ENCODE measurements around the gene UBAP2L. TPM values are rescaled to one million over a fixed set of nuclear protein-coding genes. Genes with fewer than 3 reads are reported as not detected.
"Not testable (repeated sequence)": the region's sequence is repeated elsewhere in the genome, so short reads cannot be mapped to it uniquely, and the experiment has no call there.

UBAP2L gene
- total RNA-seq, 1 donor from 2014 or later: 101 TPM

GRCh38 chr1:154306151-154306550 is 85.4 kb downstream of the UBAP2L start:
- intact Hi-C loops (cut with micrococcal nuclease): no loop called here
- no peaks in the 10 kb centered on the region for H3K36me3 ChIP-seq
- no peaks in the 10 kb centered on the region for H3K4me1 ChIP-seq
- H3K27me3 ChIP-seq (ENCODE audit: low read depth): no peaks in the 10 kb centered on the region
- no peak overlapping the region for H3K27ac ChIP-seq (replicated peaks)
- TF ChIP-seq CTCF (IDR thresholded peaks at IDR 0.05; ENCODE audit: borderline replicate concordance): no peak
- H3K4me3 ChIP-seq: no peak overlapping the region
- no peak for DNase-seq
- H3K9me3 ChIP-seq (replicated peaks): no peaks in the 10 kb centered on the region

GRCh38 chr1:154307670-154308270 is 87.0 kb downstream of the UBAP2L start:
- intact Hi-C loops (cut with micrococcal nuclease); H3K4me3 ChIP-seq; H3K36me3 ChIP-seq; H3K27me3 ChIP-seq (ENCODE audit: low read depth); H3K27ac ChIP-seq (replicated peaks); H3K9me3 ChIP-seq (replicated peaks); DNase-seq; H3K4me1 ChIP-seq: not testable (repeated sequence)

- H3K4me3 ChIP-seq; H3K27ac ChIP-seq (replicated peaks); H3K4me1 ChIP-seq; DNase-seq; H3K36me3 ChIP-seq; H3K27me3 ChIP-seq (ENCODE audit: low read depth); H3K9me3 ChIP-seq (replicated peaks); intact Hi-C loops (cut with micrococcal nuclease): not testable (repeated sequence)
Measured at GRCh38 chr1:154309136-154309535, 88.4 kb downstream of the UBAP2L start.

GRCh38 chr1:154312229-154313065 is 91.7 kb downstream of the UBAP2L start:
- H3K9me3 ChIP-seq (replicated peaks): peaks cover 14% of the 10 kb centered on the region
- H3K27me3 ChIP-seq (ENCODE audit: low read depth); H3K4me3 ChIP-seq; DNase-seq; H3K36me3 ChIP-seq; H3K4me1 ChIP-seq; intact Hi-C loops (cut with micrococcal nuclease); H3K27ac ChIP-seq (replicated peaks): not testable (repeated sequence)

- Histone ChIP-seq H3K27me3 (ENCODE audit: low read depth) (no peaks in the 10 kb centered on the region), H3K4me1 (no peaks in the 10 kb centered on the region), H3K36me3 (no peaks in the 10 kb centered on the region), H3K9me3 (replicated peaks) (peaks cover 14% of the 10 kb centered on the region), H3K4me3 (no peak overlapping the region), H3K27ac (replicated peaks) (no peak overlapping the region)
- no peak for TF ChIP-seq CTCF (IDR thresholded peaks at IDR 0.05; ENCODE audit: borderline replicate concordance)
- intact Hi-C loops (cut with micrococcal nuclease): no loop called here
- DNase-seq: no peak
Measured at GRCh38 chr1:154313066-154313356, 92.3 kb downstream of the UBAP2L start.

GRCh38 chr1:154314226-154314625 is 93.5 kb downstream of the UBAP2L start:
- DNase-seq; H3K4me1 ChIP-seq; H3K27ac ChIP-seq (replicated peaks); H3K27me3 ChIP-seq (ENCODE audit: low read depth); intact Hi-C loops (cut with micrococcal nuclease); H3K4me3 ChIP-seq; H3K36me3 ChIP-seq: not testable (repeated sequence)
- peaks cover 14% of the 10 kb centered on the region for H3K9me3 ChIP-seq (replicated peaks)

- DNase-seq: no peak
Measured at GRCh38 chr1:154316704-154317103, 95.9 kb downstream of the UBAP2L start.

More at GRCh38 chr1:154316704-154317103, 95.9 kb downstream of the UBAP2L start:
- no peak overlapping the region for H3K4me3 ChIP-seq
- peaks cover 9% of the 10 kb centered on the region for H3K4me1 ChIP-seq
- no peak for TF ChIP-seq CTCF (IDR thresholded peaks at IDR 0.05; ENCODE audit: borderline replicate concordance)
- H3K27me3 ChIP-seq (ENCODE audit: low read depth): no peaks in the 10 kb centered on the region
- intact Hi-C loops (cut with micrococcal nuclease): no loop called here
- no peak overlapping the region for H3K27ac ChIP-seq (replicated peaks)
- no peaks in the 10 kb centered on the region for H3K36me3 ChIP-seq
- H3K9me3 ChIP-seq (replicated peaks): peaks cover 14% of the 10 kb centered on the region

Measured in left ventricle myocardium inferior (tissue), 1 donor.